Ascending aorta (tissue), 2 donors: ENCODE data around the gene ATP2B3. TPM values are rescaled to one million over a fixed set of nuclear protein-coding genes. Genes with fewer than 3 reads are reported as not detected.

ENCODE experiments used
- DNase-seq, 2 donors: peaks; one replicate each; pipeline ENCODE4 v3.0.0-alpha.2; 2019; ENCODE audit warnings: low spot score in 2 of 2
- H3K27ac ChIP-seq, 2 donors: fragments of 200-600 bp; sonication (generic); one replicate each; pipeline ENCODE4 v1.5.1; 2016 to 2017; ENCODE audit warnings: mild to moderate bottlenecking in 1 of 2
- H3K27me3 ChIP-seq: fragments of 200-600 bp; sonication (generic); one replicate; pipeline ENCODE4 v1.5.1; 2017
- H3K36me3 ChIP-seq, 2 donors: fragments of 200-600 bp; sonication (generic); one replicate each; pipeline ENCODE4 v1.5.1; 2016
- H3K4me1 ChIP-seq, 2 donors: fragments of 200-600 bp; sonication (generic); one replicate each; pipeline ENCODE4 v1.5.1; 2016 to 2017; ENCODE audit warnings: mild to moderate bottlenecking in 1 of 2
- H3K4me3 ChIP-seq, 2 donors: fragments of 200-600 bp; sonication (generic); one replicate each; pipeline ENCODE4 v1.5.1; 2016 to 2017; ENCODE audit warnings: mild to moderate bottlenecking in 1 of 2
- H3K9me3 ChIP-seq, 2 donors: fragments of 200-600 bp; sonication (generic); one replicate each; pipeline ENCODE4 v1.5.1; 2016
- intact Hi-C: fragments of 100-400 bp; cut with DNase I; formaldehyde crosslinking; loops from one replicate; pipeline ENCODE4 v1.15.1; 2023
- total RNA-seq: library from RNA; depleted of rRNA; stranded (reverse); fragments of >200 nt; gene quantifications from one replicate; pipeline ENCODE4 v1.1.0, GENCODE V29; 2016
- TF ChIP-seq, protein P1 (sequence below), 3 experiments: fragments of 200-600 bp in 2 of 3; fragments of 450-650 bp in 1 of 3; sonication (generic) in 2 of 3; IDR thresholded peaks; one replicate each; pipeline ENCODE4 v1.5.1; 2016 to 2019; ENCODE audit warnings: antibody characterized with exemption in 3 of 3, mild to moderate bottlenecking in 1 of 3, moderate library complexity in 1 of 3

ATP2B3 gene
- total RNA-seq, 1 donor from 2014 or later, result 0.32 TPM

DNA sequence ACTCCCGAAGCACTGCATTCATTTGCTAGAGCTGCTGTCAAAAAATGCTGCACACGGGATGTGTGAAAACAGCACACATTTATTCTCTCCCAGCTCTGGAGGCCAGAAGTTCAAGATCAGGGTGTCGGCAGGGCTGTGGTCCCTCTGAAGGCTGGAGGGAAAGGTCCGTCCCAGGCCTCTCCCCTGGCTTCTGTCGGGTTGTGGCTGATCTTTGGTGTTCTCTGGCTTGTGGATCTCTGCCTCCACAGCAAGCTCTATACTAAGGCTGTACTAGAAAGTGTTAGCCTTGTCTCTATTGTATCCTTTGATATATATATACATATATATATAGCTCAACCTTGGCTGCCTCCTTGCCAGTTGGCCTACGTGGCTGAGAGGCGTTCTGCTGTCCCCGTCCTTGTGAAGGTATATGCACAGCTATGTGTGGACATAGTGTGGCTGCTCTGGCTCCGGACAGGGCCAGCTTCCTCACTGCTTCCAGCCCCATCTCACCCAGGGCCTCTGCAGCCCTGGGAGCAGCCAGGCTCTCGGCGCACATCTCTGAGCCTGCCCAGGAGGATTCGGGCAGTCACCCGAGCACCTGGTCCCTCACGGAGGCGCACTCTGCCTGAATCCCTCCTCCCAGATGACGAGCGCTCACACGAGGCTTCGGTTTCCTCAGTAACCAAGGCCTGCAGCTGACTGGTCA is 114.6 kb downstream of the ATP2B3 start:
- H3K4me3 ChIP-seq, result no peak overlapping the region
- no peak for DNase-seq
- intact Hi-C loops, result no loop called here
- TF ChIP-seq, protein P1, sequence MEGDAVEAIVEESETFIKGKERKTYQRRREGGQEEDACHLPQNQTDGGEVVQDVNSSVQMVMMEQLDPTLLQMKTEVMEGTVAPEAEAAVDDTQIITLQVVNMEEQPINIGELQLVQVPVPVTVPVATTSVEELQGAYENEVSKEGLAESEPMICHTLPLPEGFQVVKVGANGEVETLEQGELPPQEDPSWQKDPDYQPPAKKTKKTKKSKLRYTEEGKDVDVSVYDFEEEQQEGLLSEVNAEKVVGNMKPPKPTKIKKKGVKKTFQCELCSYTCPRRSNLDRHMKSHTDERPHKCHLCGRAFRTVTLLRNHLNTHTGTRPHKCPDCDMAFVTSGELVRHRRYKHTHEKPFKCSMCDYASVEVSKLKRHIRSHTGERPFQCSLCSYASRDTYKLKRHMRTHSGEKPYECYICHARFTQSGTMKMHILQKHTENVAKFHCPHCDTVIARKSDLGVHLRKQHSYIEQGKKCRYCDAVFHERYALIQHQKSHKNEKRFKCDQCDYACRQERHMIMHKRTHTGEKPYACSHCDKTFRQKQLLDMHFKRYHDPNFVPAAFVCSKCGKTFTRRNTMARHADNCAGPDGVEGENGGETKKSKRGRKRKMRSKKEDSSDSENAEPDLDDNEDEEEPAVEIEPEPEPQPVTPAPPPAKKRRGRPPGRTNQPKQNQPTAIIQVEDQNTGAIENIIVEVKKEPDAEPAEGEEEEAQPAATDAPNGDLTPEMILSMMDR (IDR thresholded peaks at IDR 0.05), result no peak
- H3K4me1 ChIP-seq, result no peaks in the 10 kb centered on the region
- H3K27me3 ChIP-seq, result peaks cover 4% of the 10 kb centered on the region
- H3K9me3 ChIP-seq, result peaks cover 0 to 3% of the 10 kb centered on the region in 2 donors
- no peaks in the 10 kb centered on the region for H3K36me3 ChIP-seq
- no peak overlapping the region for H3K27ac ChIP-seq

Other genes starting within 250 kb of the ATP2B3 start
- gene PNMA6F, start 195.9 kb upstream of the ATP2B3 start, total RNA-seq, result not detected
- 2.2 TPM for gene ZNF275, start 183.5 kb upstream of the ATP2B3 start, total RNA-seq
- not detected for gene PNMA6E, start 116.3 kb upstream of the ATP2B3 start, total RNA-seq
- gene ZFP92, start 106.2 kb upstream of the ATP2B3 start, total RNA-seq, result 0.96 TPM
- 0.21 TPM for gene TREX2, start 71.6 kb upstream of the ATP2B3 start, total RNA-seq
- gene HAUS7, start 47.1 kb upstream of the ATP2B3 start, total RNA-seq, result 22.5 TPM
- gene BGN, start 22.7 kb upstream of the ATP2B3 start, total RNA-seq, result 1,387 TPM
- gene CCNQ, start 81.5 kb downstream of the ATP2B3 start, total RNA-seq, result 52.7 TPM
- gene DUSP9, start 129.6 kb downstream of the ATP2B3 start, total RNA-seq, result not detected
- 1.4 TPM for gene PNCK, start 156.2 kb downstream of the ATP2B3 start, total RNA-seq
- 44.2 TPM for gene SLC6A8, start 170.3 kb downstream of the ATP2B3 start, total RNA-seq
- gene BCAP31, start 206.7 kb downstream of the ATP2B3 start, total RNA-seq, result 63.0 TPM
- gene ABCD1, start 207.2 kb downstream of the ATP2B3 start, total RNA-seq, result 14.7 TPM
- 99.1 TPM for gene PLXNB3, start 246.6 kb downstream of the ATP2B3 start, total RNA-seq